ENCODE measurements around the gene EGFL7.
A peak's percentile ranks its signal among the peaks of the same experiment; 100 is the strongest.

Gene EGFL7

GRCh38 chr9:136656795-136657611 lies 5.7 kb upstream of the EGFL7 start:
- H3K79me2 ChIP-seq (ENCODE audit: control insufficient read depth, insufficient read depth, low read length), result no peaks in the 10 kb centered on the region
- no peak overlapping the region for H3K4me3 ChIP-seq (ENCODE audit: low read length)
- no peak overlapping the region for H2BK120ac ChIP-seq (ENCODE audit: low read depth, low read length)
- H3K4me1 ChIP-seq (ENCODE audit: control insufficient read depth, low read depth, low read length), result no peaks in the 10 kb centered on the region
- no peak overlapping the region for H3K27ac ChIP-seq (ENCODE audit: low read depth, low read length)
- H3K27me3 ChIP-seq (ENCODE audit: insufficient read depth, low read length, poor library complexity), result no peaks in the 10 kb centered on the region
- H3K9ac ChIP-seq (ENCODE audit: low read length), result no peak overlapping the region
- H2BK5ac ChIP-seq (ENCODE audit: low read length), result no peak overlapping the region
- DNase-seq, result no peak
- no peak overlapping the region for H4K8ac ChIP-seq (ENCODE audit: low read depth, low read length)
- no peak overlapping the region for H2BK15ac ChIP-seq (replicated peaks; ENCODE audit: low read depth)
- no peaks in the 10 kb centered on the region for H3K79me1 ChIP-seq (ENCODE audit: low read length)
- no peak overlapping the region for H3K18ac ChIP-seq (ENCODE audit: low read length)
- H3K4me2 ChIP-seq (ENCODE audit: low read length), result no peak overlapping the region
- WGBS (ENCODE audit: extremely low coverage, insufficient coverage, low lambda C conversion rate), result no CpG with 5 or more reads among the region's 37 CpGs
- H4K5ac ChIP-seq (ENCODE audit: low read length), result no peak overlapping the region
- H3K36me3 ChIP-seq (ENCODE audit: control insufficient read depth, insufficient read depth, low read length), result no peaks in the 10 kb centered on the region
- no peak overlapping the region for H2AK5ac ChIP-seq (ENCODE audit: low read length)
- H3K56ac ChIP-seq (ENCODE audit: low read length), result no peak overlapping the region
- H3K23ac ChIP-seq (ENCODE audit: low read length), result no peak overlapping the region
- no peak overlapping the region for H3K4ac ChIP-seq (ENCODE audit: low read depth, low read length)

GRCh38 chr9:136657974-136658848 lies 4.5 kb upstream of the EGFL7 start:
- H4K5ac ChIP-seq (ENCODE audit: low read length), result no peak overlapping the region
- H3K27me3 ChIP-seq (ENCODE audit: insufficient read depth, low read length, poor library complexity), result no peaks in the 10 kb centered on the region
- no peaks in the 10 kb centered on the region for H3K79me1 ChIP-seq (ENCODE audit: low read length)
- H2BK5ac ChIP-seq (ENCODE audit: low read length), result no peak overlapping the region
- H2BK120ac ChIP-seq (ENCODE audit: low read depth, low read length), result no peak overlapping the region
- H3K23ac ChIP-seq (ENCODE audit: low read length), result no peak overlapping the region
- H3K56ac ChIP-seq (ENCODE audit: low read length), result no peak overlapping the region
- no peak overlapping the region for H4K8ac ChIP-seq (ENCODE audit: low read depth, low read length)
- H3K18ac ChIP-seq (ENCODE audit: low read length), result no peak overlapping the region
- H3K4ac ChIP-seq (ENCODE audit: low read depth, low read length), result no peak overlapping the region
- DNase-seq, result peak; percentile 46
- no peak overlapping the region for H2AK5ac ChIP-seq (ENCODE audit: low read length)
- H3K4me3 ChIP-seq (ENCODE audit: low read length), result no peak overlapping the region
- no peaks in the 10 kb centered on the region for H3K79me2 ChIP-seq (ENCODE audit: control insufficient read depth, insufficient read depth, low read length)
- no peak overlapping the region for H3K4me2 ChIP-seq (ENCODE audit: low read length)
- no peak overlapping the region for H3K27ac ChIP-seq (ENCODE audit: low read depth, low read length)
- no peaks in the 10 kb centered on the region for H3K36me3 ChIP-seq (ENCODE audit: control insufficient read depth, insufficient read depth, low read length)
- H2BK15ac ChIP-seq (replicated peaks; ENCODE audit: low read depth), result no peak overlapping the region
- H3K4me1 ChIP-seq (ENCODE audit: control insufficient read depth, low read depth, low read length), result no peaks in the 10 kb centered on the region
- no peak overlapping the region for H3K9ac ChIP-seq (ENCODE audit: low read length)
- WGBS (ENCODE audit: extremely low coverage, insufficient coverage, low lambda C conversion rate), result no CpG with 5 or more reads among the region's 31 CpGs

- H3K4me3 ChIP-seq (ENCODE audit: low read length), result no peak overlapping the region
- no peak overlapping the region for H2BK5ac ChIP-seq (ENCODE audit: low read length)
- no peak overlapping the region for H4K8ac ChIP-seq (ENCODE audit: low read depth, low read length)
- H3K27ac ChIP-seq (ENCODE audit: low read depth, low read length), result no peak overlapping the region
- H2BK15ac ChIP-seq (replicated peaks; ENCODE audit: low read depth), result no peak overlapping the region
- H2BK120ac ChIP-seq (ENCODE audit: low read depth, low read length), result no peak overlapping the region
- no peak overlapping the region for H3K23ac ChIP-seq (ENCODE audit: low read length)
- H4K5ac ChIP-seq (ENCODE audit: low read length), result no peak overlapping the region
- H3K4me1 ChIP-seq (ENCODE audit: control insufficient read depth, low read depth, low read length), result no peaks in the 10 kb centered on the region
- no peak overlapping the region for H3K4ac ChIP-seq (ENCODE audit: low read depth, low read length)
- no peaks in the 10 kb centered on the region for H3K27me3 ChIP-seq (ENCODE audit: insufficient read depth, low read length, poor library complexity)
- no peaks in the 10 kb centered on the region for H3K79me1 ChIP-seq (ENCODE audit: low read length)
- no peak overlapping the region for H3K9ac ChIP-seq (ENCODE audit: low read length)
- H3K18ac ChIP-seq (ENCODE audit: low read length), result no peak overlapping the region
- WGBS (ENCODE audit: extremely low coverage, insufficient coverage, low lambda C conversion rate), result no CpG with 5 or more reads among the region's 37 CpGs
- no peak for DNase-seq
- H2AK5ac ChIP-seq (ENCODE audit: low read length), result no peak overlapping the region
- H3K56ac ChIP-seq (ENCODE audit: low read length), result no peak overlapping the region
- H3K36me3 ChIP-seq (ENCODE audit: control insufficient read depth, insufficient read depth, low read length), result no peaks in the 10 kb centered on the region
- H3K79me2 ChIP-seq (ENCODE audit: control insufficient read depth, insufficient read depth, low read length), result no peaks in the 10 kb centered on the region
- no peak overlapping the region for H3K4me2 ChIP-seq (ENCODE audit: low read length)
Measured at GRCh38 chr9:136658849-136659535, 3.7 kb upstream of the EGFL7 start.

GRCh38 chr9:136659861-136660784 lies 2.6 kb upstream of the EGFL7 start:
- Histone ChIP-seq H3K4me1 (ENCODE audit: control insufficient read depth, low read depth, low read length) (no peaks in the 10 kb centered on the region), H2BK120ac (ENCODE audit: low read depth, low read length) (no peak overlapping the region), H3K36me3 (ENCODE audit: control insufficient read depth, insufficient read depth, low read length) (no peaks in the 10 kb centered on the region), H3K23ac (ENCODE audit: low read length) (no peak overlapping the region), H3K4me3 (ENCODE audit: low read length) (no peak overlapping the region), H4K8ac (ENCODE audit: low read depth, low read length) (no peak overlapping the region), H3K79me2 (ENCODE audit: control insufficient read depth, insufficient read depth, low read length) (no peaks in the 10 kb centered on the region), H2BK5ac (ENCODE audit: low read length) (no peak overlapping the region), H3K56ac (ENCODE audit: low read length) (no peak overlapping the region), H4K5ac (ENCODE audit: low read length) (no peak overlapping the region), H3K27me3 (ENCODE audit: insufficient read depth, low read length, poor library complexity) (no peaks in the 10 kb centered on the region), H3K27ac (ENCODE audit: low read depth, low read length) (no peak overlapping the region), H3K9ac (ENCODE audit: low read length) (no peak overlapping the region), H3K4ac (ENCODE audit: low read depth, low read length) (no peak overlapping the region), H3K18ac (ENCODE audit: low read length) (no peak overlapping the region), H2BK15ac (replicated peaks; ENCODE audit: low read depth) (no peak overlapping the region), H2AK5ac (ENCODE audit: low read length) (no peak overlapping the region), H3K79me1 (ENCODE audit: low read length) (no peaks in the 10 kb centered on the region), H3K4me2 (ENCODE audit: low read length) (no peak overlapping the region)
- no CpG with 5 or more reads among the region's 21 CpGs for WGBS (ENCODE audit: extremely low coverage, insufficient coverage, low lambda C conversion rate)
- DNase-seq, result no peak

GRCh38 chr9:136660971-136661550 lies 1.7 kb upstream of the EGFL7 start:
- no peak overlapping the region for H3K23ac ChIP-seq (ENCODE audit: low read length)
- no peak overlapping the region for H3K27ac ChIP-seq (ENCODE audit: low read depth, low read length)
- H3K27me3 ChIP-seq (ENCODE audit: insufficient read depth, low read length, poor library complexity), result no peaks in the 10 kb centered on the region
- H3K56ac ChIP-seq (ENCODE audit: low read length), result no peak overlapping the region
- no peak overlapping the region for H2BK5ac ChIP-seq (ENCODE audit: low read length)
- H4K5ac ChIP-seq (ENCODE audit: low read length), result no peak overlapping the region
- no peak overlapping the region for H2BK15ac ChIP-seq (replicated peaks; ENCODE audit: low read depth)
- H3K79me2 ChIP-seq (ENCODE audit: control insufficient read depth, insufficient read depth, low read length), result no peaks in the 10 kb centered on the region
- no peak overlapping the region for H3K9ac ChIP-seq (ENCODE audit: low read length)
- H2AK5ac ChIP-seq (ENCODE audit: low read length), result no peak overlapping the region
- H3K4me2 ChIP-seq (ENCODE audit: low read length), result no peak overlapping the region
- no peak overlapping the region for H4K8ac ChIP-seq (ENCODE audit: low read depth, low read length)
- H3K4me3 ChIP-seq (ENCODE audit: low read length), result no peak overlapping the region
- H3K36me3 ChIP-seq (ENCODE audit: control insufficient read depth, insufficient read depth, low read length), result no peaks in the 10 kb centered on the region
- H3K79me1 ChIP-seq (ENCODE audit: low read length), result no peaks in the 10 kb centered on the region
- no CpG with 5 or more reads among the region's 13 CpGs for WGBS (ENCODE audit: extremely low coverage, insufficient coverage, low lambda C conversion rate)
- no peak overlapping the region for H3K18ac ChIP-seq (ENCODE audit: low read length)
- no peak overlapping the region for H3K4ac ChIP-seq (ENCODE audit: low read depth, low read length)
- H2BK120ac ChIP-seq (ENCODE audit: low read depth, low read length), result no peak overlapping the region
- no peaks in the 10 kb centered on the region for H3K4me1 ChIP-seq (ENCODE audit: control insufficient read depth, low read depth, low read length)
- DNase-seq, result no peak

Measured in mesendoderm (in vitro differentiated cells).